H1 (cell line): ENCODE measurements around the gene CYB5B. TPM values are rescaled to one million over a fixed set of nuclear protein-coding genes. Genes with fewer than 3 reads are reported as not detected.

Experiments
- CTCF ChIA-PET: fragments of 300-600 bp; sonication (Branson Sonifier 250); formaldehyde crosslinking; loops from one replicate; lab custom pipeline; 2021; ENCODE audit not compliant: partially characterized antibody; lab: Charles Lee
- POLR2A ChIA-PET: fragments of 300-600 bp; sonication (Branson Sonifier 250); formaldehyde crosslinking; loops from one replicate; lab custom pipeline; 2021; ENCODE audit warnings: inconsistent platforms; ENCODE audit not compliant: partially characterized antibody; lab: Charles Lee
- DNase-seq, 2 experiments: peaks; one replicate each; pipeline versions ENCODE4 v3.0.0 to v3.0.0-alpha.2; 2010 to 2022; ENCODE audit warnings: low spot score in 2 of 2, low read depth in 1 of 2, mixed read lengths in 1 of 2
- FAIRE-seq: peaks from 2 replicates; lab custom pipeline; 2011; peaks lifted over from hg19 to GRCh38; lab: Jason Lieb, UNC
- H2AFZ ChIP-seq: 2 replicates; pipeline ENCODE4 v1.8.1; 2012; ENCODE audit warnings: low read length, inconsistent platforms
- H2AK5ac ChIP-seq: 2 replicates; pipeline ENCODE4 v1.6.1; 2013; ENCODE audit warnings: low read depth, low read length
- H2BK120ac ChIP-seq: replicated peaks from 2 replicates; pipeline ENCODE3; 2013; ENCODE audit warnings: low read depth, low read length, inconsistent platforms
- H2BK12ac ChIP-seq: 2 replicates; pipeline ENCODE4 v1.6.1; 2013; ENCODE audit warnings: low read depth, low read length
- H2BK15ac ChIP-seq: 2 replicates; pipeline ENCODE4 v1.6.1; 2013; ENCODE audit warnings: low read length
- H2BK20ac ChIP-seq: 2 replicates; pipeline ENCODE4 v1.6.1; 2013; ENCODE audit warnings: low read length
- H2BK5ac ChIP-seq: 2 replicates; pipeline ENCODE4 v1.6.1; 2013; ENCODE audit warnings: low read depth, low read length
- H3K14ac ChIP-seq: 2 replicates; pipeline ENCODE4 v1.6.1; 2013; ENCODE audit warnings: inconsistent platforms; ENCODE audit not compliant: insufficient read length
- H3K18ac ChIP-seq: 2 replicates; pipeline ENCODE4 v1.6.1; 2013; ENCODE audit warnings: low read length; ENCODE audit errors: extremely low read depth
- H3K23ac ChIP-seq: 2 replicates; pipeline ENCODE4 v1.6.1; 2013; ENCODE audit warnings: inconsistent platforms; ENCODE audit not compliant: insufficient read length
- H3K23me2 ChIP-seq: 2 replicates; pipeline ENCODE4 v1.6.1; 2013; ENCODE audit warnings: low read depth, low read length
- H3K27ac ChIP-seq: 2 replicates; pipeline ENCODE4 v1.6.1; 2011; ENCODE audit warnings: low read depth, low read length, inconsistent platforms
- H3K27me3 ChIP-seq, 4 experiments: replicated peaks in 1 of 4; 1 replicate in 1 of 4; 2 replicates in 3 of 4; pipeline versions ENCODE4 v1.6.1 to v1.8.1; 2011 to 2013; ENCODE audit warnings: low read length in 3 of 4, mild to moderate bottlenecking in 3 of 4, inconsistent platforms in 2 of 4, mixed read lengths in 2 of 4, moderate library complexity in 1 of 4; ENCODE audit not compliant: control insufficient read depth in 3 of 4, insufficient read depth in 3 of 4; ENCODE audit errors: extremely low read depth in 1 of 4
- H3K36me3 ChIP-seq, 4 experiments: 2 replicates each; pipeline versions ENCODE4 v1.6.1 to v1.8.1; 2011 to 2013; ENCODE audit warnings: mild to moderate bottlenecking in 4 of 4, low read length in 3 of 4, moderate library complexity in 2 of 4, control low read depth in 1 of 4, inconsistent platforms in 1 of 4; ENCODE audit not compliant: insufficient read depth in 4 of 4, control insufficient read depth in 2 of 4
- H3K4ac ChIP-seq: replicated peaks from 2 replicates; pipeline ENCODE3; 2013; ENCODE audit warnings: low read length, low read depth, mixed read lengths, inconsistent platforms; ENCODE audit not compliant: insufficient read length
- H3K4me1 ChIP-seq, 4 experiments: replicated peaks in 1 of 4; 1 replicate in 1 of 4; 2 replicates in 3 of 4; pipeline versions ENCODE4 v1.6.1 to v1.8.1; 2011 to 2013; ENCODE audit warnings: low read length in 3 of 4, inconsistent platforms in 2 of 4, mixed read lengths in 1 of 4; ENCODE audit not compliant: insufficient read depth in 4 of 4, control insufficient read depth in 3 of 4
- H3K4me2 ChIP-seq, 2 experiments: 2 replicates each; pipeline versions ENCODE4 v1.6.1 to v1.8.1; 2011 to 2013; ENCODE audit warnings: low read depth in 2 of 2, low read length in 2 of 2, control low read depth in 1 of 2, inconsistent platforms in 1 of 2, mild to moderate bottlenecking in 1 of 2; ENCODE audit not compliant: insufficient read depth in 1 of 2
- H3K4me3 ChIP-seq, 4 experiments: fragments of 200-600, 300-600 bp in 1 of 4; sonication (generic), shearing (Covaris generic), sonication (Bioruptor Twin) in 1 of 4; 2 replicates each; pipeline versions ENCODE4 v1.5.1 to v1.8.1; 2011 to 2016; ENCODE audit warnings: low read length in 4 of 4, low read depth in 3 of 4, control low read depth in 2 of 4, inconsistent platforms in 2 of 4, mild to moderate bottlenecking in 2 of 4, mixed read lengths in 1 of 4, moderate library complexity in 1 of 4; ENCODE audit not compliant: insufficient read depth in 2 of 4; ENCODE audit errors: extremely low read depth in 1 of 4
- H3K56ac ChIP-seq: replicated peaks from 2 replicates; pipeline ENCODE3; 2013; ENCODE audit warnings: low read depth, mild to moderate bottlenecking, mixed read lengths, low read length, inconsistent platforms; ENCODE audit not compliant: insufficient read length
- H3K79me1 ChIP-seq: 2 replicates; pipeline ENCODE4 v1.6.1; 2013; ENCODE audit warnings: low read depth, low read length, control low read depth
- H3K79me2 ChIP-seq, 2 experiments: 2 replicates each; pipeline versions ENCODE4 v1.6.1 to v1.8.1; 2012 to 2013; ENCODE audit warnings: low read length in 2 of 2, mild to moderate bottlenecking in 2 of 2, inconsistent platforms in 1 of 2; ENCODE audit not compliant: insufficient read depth in 2 of 2, control insufficient read depth in 1 of 2
- H3K9ac ChIP-seq, 4 experiments: replicated peaks in 1 of 4; 1 replicate in 1 of 4; 2 replicates in 3 of 4; pipeline versions ENCODE4 v1.6.1 to v1.8.1; 2011 to 2013; ENCODE audit warnings: low read depth in 3 of 4, low read length in 3 of 4, control low read depth in 2 of 4, mild to moderate bottlenecking in 2 of 4, moderate library complexity in 2 of 4, inconsistent platforms in 1 of 4; ENCODE audit errors: extremely low read depth in 1 of 4
- H3K9me3 ChIP-seq, 2 experiments: 2 replicates each; pipeline versions ENCODE4 v1.6.1 to v1.8.1; 2012 to 2013; ENCODE audit warnings: mild to moderate bottlenecking in 2 of 2, moderate library complexity in 2 of 2, control low read depth in 1 of 2, inconsistent platforms in 1 of 2, low read depth in 1 of 2, low read length in 1 of 2, mixed read lengths in 1 of 2; ENCODE audit not compliant: insufficient read depth in 2 of 2
- H4K20me1 ChIP-seq, 2 experiments: replicated peaks in 1 of 2; 2 replicates each; pipeline versions ENCODE3 to v1.8.1; 2011 to 2013; ENCODE audit warnings: inconsistent platforms in 2 of 2, low read length in 2 of 2, mild to moderate bottlenecking in 1 of 2; ENCODE audit not compliant: insufficient read depth in 2 of 2, control insufficient read depth in 1 of 2
- H4K5ac ChIP-seq: 2 replicates; pipeline ENCODE4 v1.6.1; 2013; ENCODE audit warnings: low read length, low read depth, mixed read lengths, inconsistent platforms; ENCODE audit not compliant: insufficient read length
- H4K8ac ChIP-seq: 2 replicates; pipeline ENCODE4 v1.8.0; 2013; ENCODE audit warnings: mild to moderate bottlenecking, moderate library complexity, low read length, inconsistent platforms; ENCODE audit not compliant: insufficient read depth; ENCODE audit errors: extremely low read depth
- H4K91ac ChIP-seq: replicated peaks from 2 replicates; pipeline ENCODE3; 2013; ENCODE audit warnings: low read length, mixed read lengths, inconsistent platforms; ENCODE audit not compliant: insufficient read length
- BRCA1 ChIP-seq: IDR thresholded peaks from 2 replicates; pipeline ENCODE4 v1.6.1; 2012; ENCODE audit warnings: low read depth, low read length, improper control_type of control experiment
- CREB1 ChIP-seq: IDR thresholded peaks from 2 replicates; pipeline ENCODE4 v1.6.1; 2012; ENCODE audit warnings: inconsistent platforms
- CTBP2 ChIP-seq: IDR thresholded peaks from 2 replicates; pipeline ENCODE4 v1.7.0; 2011; ENCODE audit warnings: borderline replicate concordance, mild to moderate bottlenecking, moderate library complexity, mixed read lengths, low read length; ENCODE audit not compliant: insufficient read depth, insufficient read length
- KDM5A ChIP-seq: fragments of 200-600 bp; IDR thresholded peaks from 2 replicates; pipeline ENCODE4 v1.7.1; 2012; ENCODE audit warnings: mild to moderate bottlenecking, low read length, inconsistent platforms, mixed read lengths
- POLR2A ChIP-seq, 2 experiments: IDR thresholded peaks; 1 replicate in 1 of 2; 2 replicates in 1 of 2; pipeline ENCODE4 v1.6.1; 2011; ENCODE audit warnings: low read depth in 2 of 2, low read length in 2 of 2, mild to moderate bottlenecking in 2 of 2; ENCODE audit errors: control extremely low read depth in 1 of 2
- SAP30 ChIP-seq: fragments of 300-600 bp; sonication (generic); IDR thresholded peaks from 2 replicates; pipeline ENCODE4 v1.7.1; 2012; ENCODE audit warnings: low read length, moderate library complexity, mild to moderate bottlenecking, inconsistent platforms; ENCODE audit not compliant: insufficient read depth, insufficient replicate concordance
- SP1 ChIP-seq: IDR thresholded peaks from 2 replicates; pipeline ENCODE4 v1.6.1; 2011; ENCODE audit warnings: low read depth, low read length
- TCF12 ChIP-seq: IDR thresholded peaks from 2 replicates; pipeline ENCODE4 v1.6.1; 2011; ENCODE audit warnings: low read depth, mild to moderate bottlenecking, low read length
- YY1 ChIP-seq: IDR thresholded peaks from 2 replicates; pipeline ENCODE4 v1.6.1; 2011; ENCODE audit warnings: low read depth, mild to moderate bottlenecking, low read length
- WGBS, 2 experiments: shearing (Covaris generic) in 1 of 2; methylation state at CpG; one replicate each; pipeline versions ENCODE4 v1.1.6 to v1.1.7; 2013 to 2015; ENCODE audit warnings: low lambda C conversion rate in 2 of 2, mixed read lengths in 2 of 2, inconsistent platforms in 1 of 2, low coverage in 1 of 2, missing lambda C conversion rate in 1 of 2; ENCODE audit not compliant: insufficient replicate concordance in 2 of 2, insufficient coverage in 1 of 2, insufficient read length in 1 of 2; ENCODE audit errors: extremely low coverage in 1 of 2, missing lambda C conversion rate in 1 of 2; 5-methylcytosine and 5-hydroxymethylcytosine counted together
- polyA plus RNA-seq, 7 experiments: library from polyadenylated mRNA; depleted of rRNA in 3 of 7; stranded (reverse) in 5 of 7; unstranded in 2 of 7; fragments of >200 nt in 5 of 7; fragments of 200-250 nt in 2 of 7; gene quantifications; 1 replicate in 5 of 7; 2 replicates in 1 of 7; 4 replicates in 1 of 7; pipeline versions ENCODE4 v1.2.1 to v1.2.3, GENCODE V29; 2011 to 2013; ENCODE audit warnings: missing spikeins in 2 of 7, mixed read lengths in 2 of 7
- total RNA-seq: library from RNA; stranded (reverse); fragmentation: NEBNext Ultra II Directional; extraction: Animal tissue kit (Norgen Biotek cat#: 25700); gene quantifications from 2 replicates; pipeline ENCODE4 v1.2.1, GENCODE V29; 2021
- TF ChIP-seq, protein P1 (sequence below): IDR thresholded peaks from 2 replicates; pipeline ENCODE4 v1.6.1; 2011; ENCODE audit warnings: low read depth, mild to moderate bottlenecking, low read length; ENCODE audit not compliant: insufficient read depth
- TF ChIP-seq, protein P2 (sequence below): IDR thresholded peaks from 2 replicates; pipeline ENCODE4 v1.6.1; 2012; ENCODE audit warnings: low read length, inconsistent platforms

CYB5B gene
- total and polyA plus RNA-seq, 2 of the 8 experiments (the other 6 are each of a cell fraction or from before 2014, with no cell fraction given) = 108 to 127 TPM

DNA sequence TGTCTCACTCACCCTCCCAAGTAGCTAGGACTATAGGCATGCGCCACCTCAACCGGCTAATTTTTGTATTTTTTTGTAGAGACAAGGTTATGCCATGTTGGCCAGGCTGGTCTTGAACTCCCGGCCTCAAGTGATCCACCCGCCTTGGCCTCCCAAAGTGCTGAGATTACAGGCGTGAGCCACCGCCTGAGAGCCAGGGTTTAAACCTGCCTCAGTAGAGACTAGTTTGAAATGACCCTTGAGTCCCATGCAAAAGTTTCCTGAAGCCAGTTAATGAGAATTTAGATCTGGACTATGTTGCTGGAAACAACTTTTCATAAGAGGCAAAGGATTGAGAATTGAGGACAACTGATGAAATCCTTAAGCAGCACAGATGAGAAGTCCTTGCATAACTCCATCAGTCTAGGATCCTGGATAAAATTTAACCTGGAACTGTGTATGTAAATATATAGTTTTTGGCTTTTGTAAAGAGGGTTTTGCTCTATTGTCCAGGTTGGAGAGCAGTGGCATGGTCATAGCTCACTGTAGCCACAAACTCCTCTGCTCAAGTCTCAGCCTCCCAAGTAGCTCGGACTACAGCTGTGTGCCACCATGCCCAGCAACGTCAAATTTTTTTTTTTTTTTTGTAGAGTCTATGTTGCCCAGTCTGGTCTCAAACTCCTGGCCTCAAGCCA lies 43.2 kb downstream of the CYB5B start:
- H3K27me3 ChIP-seq = no peaks in the 10 kb centered on the region
- no peak overlapping the region for H4K8ac ChIP-seq
- no peaks in the 10 kb centered on the region for H3K9me3 ChIP-seq
- no peak overlapping the region for H3K23ac ChIP-seq
- no peak overlapping the region for H2BK15ac ChIP-seq
- CTCF ChIA-PET = interaction anchor here (0.6 to 1.5 kb wide), 5 partner anchors 8 to 72 kb away, joined by 3 to 4 read pairs (median 3); no protein-coding TSS in a partner anchor
- H3K36me3 ChIP-seq = peaks cover 0 to 2% (median 0%) of the 10 kb centered on the region in 4 experiments; a peak in 2 of 8 replicates
- H3K23me2 ChIP-seq = no peaks in the 10 kb centered on the region
- H3K4me2 ChIP-seq = no peak overlapping the region
- H2BK120ac ChIP-seq = no peak overlapping the region
- no peak overlapping the region for H3K9ac ChIP-seq
- H3K4me3 ChIP-seq = no peak overlapping the region
- H3K18ac ChIP-seq = no peak overlapping the region
- H3K4ac ChIP-seq = no peak overlapping the region
- no peaks in the 10 kb centered on the region for H4K20me1 ChIP-seq
- no peaks in the 10 kb centered on the region for H3K79me2 ChIP-seq
- no peak overlapping the region for H2BK12ac ChIP-seq
- DNase-seq (no peak), FAIRE-seq (no peak)
- H2AK5ac ChIP-seq = no peak overlapping the region
- no peaks in the 10 kb centered on the region for H3K79me1 ChIP-seq
- 85% methylated on average over 8 of the region's 8 CpGs; no CpG with 5 or more reads in 1 of the 2 experiments for WGBS, 2 experiments
- POLR2A ChIA-PET = interaction anchor here (0.6 kb wide), 1 partner anchor 479 kb away, joined by 4 read pairs; no protein-coding TSS in a partner anchor
- no peak overlapping the region for H3K14ac ChIP-seq
- H3K27ac ChIP-seq = no peak overlapping the region
- H2BK5ac ChIP-seq = no peak overlapping the region
- no peak overlapping the region for H2AFZ ChIP-seq
- no peak overlapping the region for H4K91ac ChIP-seq
- no peak overlapping the region for H2BK20ac ChIP-seq
- no peaks in the 10 kb centered on the region for H3K4me1 ChIP-seq
- no peak overlapping the region for H4K5ac ChIP-seq
- no peak overlapping the region for H3K56ac ChIP-seq
- TF ChIP-seq POLR2A (IDR thresholded peaks at IDR 0.05; ENCODE audit: control extremely low read depth in 1 of 2, low read depth in 2 of 2, low read length in 2 of 2) (no peak), KDM5A (no peak), SP1 (no peak), CTBP2 (no peak), BRCA1 (no peak), YY1 (no peak), CREB1 (no peak), SAP30 (no peak), TCF12 (no peak)
- TF ChIP-seq, protein P1, sequence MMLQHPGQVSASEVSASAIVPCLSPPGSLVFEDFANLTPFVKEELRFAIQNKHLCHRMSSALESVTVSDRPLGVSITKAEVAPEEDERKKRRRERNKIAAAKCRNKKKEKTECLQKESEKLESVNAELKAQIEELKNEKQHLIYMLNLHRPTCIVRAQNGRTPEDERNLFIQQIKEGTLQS = no peak
- TF ChIP-seq, protein P2, sequence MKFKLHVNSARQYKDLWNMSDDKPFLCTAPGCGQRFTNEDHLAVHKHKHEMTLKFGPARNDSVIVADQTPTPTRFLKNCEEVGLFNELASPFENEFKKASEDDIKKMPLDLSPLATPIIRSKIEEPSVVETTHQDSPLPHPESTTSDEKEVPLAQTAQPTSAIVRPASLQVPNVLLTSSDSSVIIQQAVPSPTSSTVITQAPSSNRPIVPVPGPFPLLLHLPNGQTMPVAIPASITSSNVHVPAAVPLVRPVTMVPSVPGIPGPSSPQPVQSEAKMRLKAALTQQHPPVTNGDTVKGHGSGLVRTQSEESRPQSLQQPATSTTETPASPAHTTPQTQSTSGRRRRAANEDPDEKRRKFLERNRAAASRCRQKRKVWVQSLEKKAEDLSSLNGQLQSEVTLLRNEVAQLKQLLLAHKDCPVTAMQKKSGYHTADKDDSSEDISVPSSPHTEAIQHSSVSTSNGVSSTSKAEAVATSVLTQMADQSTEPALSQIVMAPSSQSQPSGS = no peak
